EL (cell line): ENCODE data around the gene GOLGA6L10.
"Not testable (repeated sequence)": the region's sequence is repeated elsewhere in the genome, so short reads cannot be mapped to it uniquely, and the experiment has no call there.

ENCODE experiments used
- DNase-seq: peaks from one replicate; pipeline ENCODE4 v3.0.0-alpha.2; 2016

The GOLGA6L10 gene

GRCh38 chr15:82342632-82343374, 6.5 kb downstream of the GOLGA6L10 start:
- DNase-seq: not testable (repeated sequence)

GRCh38 chr15:82338573-82338972, 10.7 kb downstream of the GOLGA6L10 start:
- not testable (repeated sequence) for DNase-seq

GRCh38 chr15:82338053-82338452, 11.2 kb downstream of the GOLGA6L10 start:
- DNase-seq: not testable (repeated sequence)

- DNase-seq: not testable (repeated sequence)
Measured at GRCh38 chr15:82337051-82337450, 12.2 kb downstream of the GOLGA6L10 start.

GRCh38 chr15:82336180-82336647, 13.1 kb downstream of the GOLGA6L10 start:
- peak; percentile 54 for DNase-seq

GRCh38 chr15:82335006-82335405, 14.3 kb downstream of the GOLGA6L10 start:
- not testable (repeated sequence) for DNase-seq

- not testable (repeated sequence) for DNase-seq
Measured at GRCh38 chr15:82334554-82334932, 14.7 kb downstream of the GOLGA6L10 start.

- DNase-seq: not testable (repeated sequence)
Measured at GRCh38 chr15:82333603-82334553, 15.4 kb downstream of the GOLGA6L10 start.

- DNase-seq: not testable (repeated sequence)
Measured at GRCh38 chr15:82332711-82333602, 16.3 kb downstream of the GOLGA6L10 start.

- DNase-seq: not testable (repeated sequence)
Measured at GRCh38 chr15:82331576-82332304, 17.5 kb downstream of the GOLGA6L10 start.

GRCh38 chr15:82330921-82331320, 18.4 kb downstream of the GOLGA6L10 start:
- DNase-seq: not testable (repeated sequence)

- not testable (repeated sequence) for DNase-seq
Measured at GRCh38 chr15:82329039-82329438, 20.2 kb downstream of the GOLGA6L10 start.

GRCh38 chr15:82327372-82327771, 21.9 kb downstream of the GOLGA6L10 start:
- DNase-seq: not testable (repeated sequence)

- DNase-seq: not testable (repeated sequence)
Measured at GRCh38 chr15:82326896-82327295, 22.4 kb downstream of the GOLGA6L10 start.

- DNase-seq: not testable (repeated sequence)
Measured at GRCh38 chr15:82325646-82326045, 23.6 kb downstream of the GOLGA6L10 start.

GRCh38 chr15:82324831-82325230, 24.4 kb downstream of the GOLGA6L10 start:
- DNase-seq: not testable (repeated sequence)

GRCh38 chr15:82322488-82322887, 26.8 kb downstream of the GOLGA6L10 start:
- not testable (repeated sequence) for DNase-seq

GRCh38 chr15:82320861-82321260, 28.4 kb downstream of the GOLGA6L10 start:
- DNase-seq: not testable (repeated sequence)

- DNase-seq: not testable (repeated sequence)
Measured at GRCh38 chr15:82319522-82320278, 29.6 kb downstream of the GOLGA6L10 start.

- not testable (repeated sequence) for DNase-seq
Measured at GRCh38 chr15:82318281-82318680, 31.0 kb downstream of the GOLGA6L10 start.

GRCh38 chr15:82317516-82317915, 31.8 kb downstream of the GOLGA6L10 start:
- not testable (repeated sequence) for DNase-seq
